Measurements from ENCODE around the gene FBLIM1. TPM values are rescaled to one million over a fixed set of nuclear protein-coding genes. Genes with fewer than 3 reads are reported as not detected.

FBLIM1 gene
- total RNA-seq, 1 donor from 2014 or later = 246 TPM

DNA sequence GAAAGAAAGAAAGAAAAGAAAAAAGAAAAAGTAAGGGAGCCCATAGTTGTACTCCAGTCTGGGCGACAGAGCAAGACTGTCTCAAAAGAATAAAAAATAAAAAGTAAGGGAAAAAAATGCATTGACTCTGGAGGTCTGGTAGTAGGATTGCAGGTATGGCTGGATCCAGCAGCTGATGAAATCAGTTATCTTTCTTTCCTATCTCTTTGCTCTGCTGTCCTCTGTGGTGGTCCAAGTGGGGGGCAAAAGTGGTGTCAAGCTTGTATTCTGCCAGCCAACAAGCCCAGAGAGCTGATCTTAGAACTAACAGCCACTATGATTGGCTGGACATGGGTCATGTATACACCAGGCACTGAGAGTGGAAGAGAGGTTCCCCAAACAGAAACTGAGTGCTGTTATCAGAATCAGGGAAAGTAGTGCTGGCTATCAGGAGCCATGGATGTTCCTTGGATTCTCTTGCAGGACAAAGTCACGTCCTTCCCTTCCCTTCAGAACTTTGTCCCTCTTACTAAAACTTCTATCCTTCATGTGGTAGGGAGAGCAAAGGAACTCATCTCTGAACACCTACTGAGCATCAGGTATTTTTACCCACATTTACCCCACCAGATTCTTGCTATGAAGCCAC lies 3.5 kb upstream of the FBLIM1 start:
- TF ChIP-seq, protein P1, sequence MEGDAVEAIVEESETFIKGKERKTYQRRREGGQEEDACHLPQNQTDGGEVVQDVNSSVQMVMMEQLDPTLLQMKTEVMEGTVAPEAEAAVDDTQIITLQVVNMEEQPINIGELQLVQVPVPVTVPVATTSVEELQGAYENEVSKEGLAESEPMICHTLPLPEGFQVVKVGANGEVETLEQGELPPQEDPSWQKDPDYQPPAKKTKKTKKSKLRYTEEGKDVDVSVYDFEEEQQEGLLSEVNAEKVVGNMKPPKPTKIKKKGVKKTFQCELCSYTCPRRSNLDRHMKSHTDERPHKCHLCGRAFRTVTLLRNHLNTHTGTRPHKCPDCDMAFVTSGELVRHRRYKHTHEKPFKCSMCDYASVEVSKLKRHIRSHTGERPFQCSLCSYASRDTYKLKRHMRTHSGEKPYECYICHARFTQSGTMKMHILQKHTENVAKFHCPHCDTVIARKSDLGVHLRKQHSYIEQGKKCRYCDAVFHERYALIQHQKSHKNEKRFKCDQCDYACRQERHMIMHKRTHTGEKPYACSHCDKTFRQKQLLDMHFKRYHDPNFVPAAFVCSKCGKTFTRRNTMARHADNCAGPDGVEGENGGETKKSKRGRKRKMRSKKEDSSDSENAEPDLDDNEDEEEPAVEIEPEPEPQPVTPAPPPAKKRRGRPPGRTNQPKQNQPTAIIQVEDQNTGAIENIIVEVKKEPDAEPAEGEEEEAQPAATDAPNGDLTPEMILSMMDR (conservative IDR thresholded peaks at IDR 0.05; ENCODE audit: low read depth, low read length) = no peak
- H3K4me3 ChIP-seq (ENCODE audit: low read depth, low read length) = no peak overlapping the region
- no peak for DNase-seq (ENCODE audit: low read depth)

DNA sequence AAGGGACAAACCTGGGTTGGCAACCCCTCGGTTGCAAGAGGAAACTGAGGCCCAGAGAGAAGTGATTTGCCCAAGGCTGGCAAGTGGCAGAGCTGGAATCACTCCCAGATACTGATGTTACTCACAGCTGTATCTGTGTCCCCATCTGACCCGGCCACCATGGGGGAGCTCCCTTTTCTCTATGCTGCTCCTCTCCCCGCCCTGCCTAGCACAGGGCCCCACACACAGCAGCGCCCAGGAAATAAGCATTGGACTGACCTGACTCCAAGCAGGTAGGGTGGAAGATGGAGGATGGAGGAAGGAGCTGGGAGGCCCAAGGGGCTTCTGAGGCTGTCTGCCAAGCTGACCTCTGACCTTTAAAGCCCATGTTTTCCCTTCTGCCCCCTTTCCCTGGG lies 3.0 kb upstream of the FBLIM1 start:
- DNase-seq (ENCODE audit: low read depth) = no peak
- TF ChIP-seq, protein P1 (conservative IDR thresholded peaks at IDR 0.05; ENCODE audit: low read depth, low read length) = no peak
- H3K4me3 ChIP-seq (ENCODE audit: low read depth, low read length) = no peak overlapping the region

DNA sequence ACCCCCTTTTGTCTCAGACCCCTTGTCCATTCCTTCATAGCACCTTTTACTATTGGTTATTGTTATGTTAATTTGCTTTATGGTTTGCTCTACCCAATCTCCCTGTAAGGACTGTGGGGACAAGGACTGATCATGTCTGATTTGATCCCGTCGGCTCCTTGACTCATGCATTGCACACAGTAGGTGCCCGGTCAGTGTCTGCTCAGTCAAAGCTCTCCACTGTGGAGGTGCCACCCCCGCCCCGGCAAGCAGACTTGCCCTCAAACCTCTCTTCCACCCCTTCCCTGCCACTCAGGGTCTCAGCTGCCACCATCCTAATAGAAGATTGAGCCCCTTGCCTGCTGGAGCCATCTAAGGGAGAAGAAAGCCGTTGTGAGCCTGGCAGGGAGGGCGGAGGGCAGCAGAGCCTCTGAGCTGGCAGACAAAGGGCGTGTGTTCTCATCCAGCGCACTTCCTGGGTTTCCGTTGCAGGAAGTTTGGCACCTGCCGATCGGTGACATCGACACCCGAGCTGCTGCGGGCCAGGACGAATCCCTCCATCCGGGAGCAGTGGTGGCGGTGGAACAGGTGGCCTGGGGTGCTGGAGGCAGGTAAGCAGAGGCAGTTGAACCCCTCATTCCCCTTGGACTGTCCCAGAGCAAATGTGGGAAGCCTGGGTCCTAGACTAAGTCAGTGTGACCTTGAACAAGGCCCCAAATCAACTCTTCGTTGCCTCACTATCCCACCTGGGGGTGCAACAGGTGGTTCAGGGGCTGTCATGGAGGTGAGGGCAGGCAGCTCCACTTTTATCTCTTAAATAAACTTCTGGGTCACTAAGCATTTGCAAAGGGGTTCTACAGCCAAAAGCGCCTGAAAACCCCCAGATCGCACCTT lies 2.2 kb upstream of the FBLIM1 start:
- H3K4me3 ChIP-seq (ENCODE audit: low read depth, low read length) = peak overlapping the region; percentile 68
- TF ChIP-seq, protein P1 (conservative IDR thresholded peaks at IDR 0.05; ENCODE audit: low read depth, low read length) = no peak
- no peak for DNase-seq (ENCODE audit: low read depth)

DNA sequence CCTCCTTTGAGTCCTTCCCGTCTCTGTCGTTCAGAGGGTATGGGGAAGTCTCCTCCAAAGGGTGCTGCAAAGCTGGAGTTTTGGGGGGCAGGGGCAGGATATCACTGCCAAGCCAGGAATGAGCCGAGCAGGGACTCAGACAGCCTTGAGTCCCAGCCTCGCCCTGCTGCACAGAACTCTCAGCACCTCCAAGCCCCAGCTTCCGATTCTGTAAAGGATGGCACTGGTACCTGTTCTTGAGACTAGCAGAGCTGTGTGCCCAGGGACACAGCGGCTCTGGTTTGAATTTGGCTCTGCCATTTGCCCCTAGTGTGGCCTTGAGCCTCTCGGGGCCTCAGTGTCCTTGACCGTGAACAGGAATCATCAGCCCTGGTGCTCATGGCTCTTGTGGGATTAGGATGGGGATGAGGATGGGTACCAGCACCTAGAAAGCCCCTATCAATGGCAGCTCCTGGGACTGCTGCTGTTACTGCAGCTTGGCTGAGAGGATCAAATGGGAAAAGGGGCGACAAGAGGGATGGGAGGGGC lies 1.5 kb upstream of the FBLIM1 start:
- H3K4me3 ChIP-seq (ENCODE audit: low read depth, low read length) = peak overlapping the region; percentile 68
- TF ChIP-seq, protein P1 (conservative IDR thresholded peaks at IDR 0.05; ENCODE audit: low read depth, low read length) = no peak
- no peak for DNase-seq (ENCODE audit: low read depth)

DNA sequence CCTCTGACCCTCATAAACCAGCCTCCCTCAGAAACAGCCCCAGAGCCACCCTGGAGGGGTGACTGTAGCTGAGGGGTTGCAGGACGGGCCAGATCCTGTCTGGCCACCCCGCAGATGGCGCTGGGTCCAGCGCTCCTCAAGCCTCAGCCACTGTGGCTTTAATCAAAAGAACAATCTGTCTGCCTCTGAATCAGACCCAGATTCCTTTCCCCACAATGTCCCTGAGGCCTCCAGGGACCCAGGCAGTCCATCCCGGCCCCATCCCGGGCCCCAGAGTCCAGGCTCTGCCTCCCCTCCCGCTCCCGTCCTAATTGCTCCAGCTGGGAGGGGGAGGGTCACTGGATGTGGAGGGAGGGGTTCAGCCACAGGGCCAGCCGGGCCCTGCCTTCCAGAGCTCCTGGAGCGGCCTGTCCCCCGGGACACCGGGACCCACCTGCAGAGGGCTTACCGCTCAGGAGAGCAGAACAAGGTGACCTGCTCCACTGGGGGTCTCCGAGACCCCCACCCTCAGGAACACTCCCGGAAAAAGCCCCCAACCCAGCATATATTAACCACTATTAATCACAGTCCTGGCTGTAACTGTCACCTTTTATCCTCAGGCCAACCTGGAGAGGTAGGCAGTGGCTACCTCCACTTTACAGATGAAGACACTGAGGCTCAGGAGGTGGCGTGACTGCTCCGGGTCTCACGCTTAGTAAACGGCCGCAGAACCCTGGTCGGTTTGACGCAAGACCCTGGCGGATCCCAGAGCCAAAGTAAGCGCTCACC lies 836 bp upstream of the FBLIM1 start:
- TF ChIP-seq, protein P1 (conservative IDR thresholded peaks at IDR 0.05; ENCODE audit: low read depth, low read length) = no peak
- DNase-seq (ENCODE audit: low read depth) = no peak
- H3K4me3 ChIP-seq (ENCODE audit: low read depth, low read length) = peak overlapping the region; percentile 68

DNA sequence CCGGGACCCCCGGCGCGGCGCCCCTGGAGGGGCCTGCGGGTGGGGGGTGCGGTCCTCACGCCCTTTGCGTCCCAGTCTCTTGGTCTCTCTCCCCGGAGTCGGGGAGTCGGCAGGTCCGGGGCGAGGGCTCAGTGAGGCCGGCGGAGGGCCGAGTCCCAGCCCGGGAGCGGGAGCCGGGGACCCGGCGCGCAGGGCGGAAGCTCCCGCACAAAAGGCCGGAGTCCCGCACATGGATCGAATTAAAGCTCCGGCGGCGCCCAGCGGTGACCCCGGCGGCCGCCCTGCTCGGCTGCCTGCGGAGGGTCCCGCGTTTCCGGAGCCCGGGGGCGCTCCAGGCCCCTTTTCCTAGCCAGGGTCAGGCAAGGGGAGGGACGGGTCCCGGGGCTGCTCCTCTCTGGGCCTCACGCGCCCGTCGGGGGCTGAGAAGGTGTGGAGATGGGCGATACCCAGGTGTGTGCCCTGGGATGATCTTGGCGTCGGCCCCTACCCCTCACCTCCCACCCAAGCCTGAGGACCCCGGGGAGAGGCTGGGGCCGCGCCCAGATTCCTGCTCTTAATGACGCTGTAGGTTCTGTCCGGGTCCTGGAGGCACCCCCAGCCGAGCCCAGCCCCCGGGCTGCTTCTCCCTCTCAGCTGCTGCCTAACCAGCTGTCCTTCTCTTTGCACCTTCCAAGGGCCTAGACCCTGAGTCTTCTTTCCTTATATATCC lies 512 bp downstream of the FBLIM1 start:
- H3K4me3 ChIP-seq (ENCODE audit: low read depth, low read length) = peak overlapping the region; percentile 68
- TF ChIP-seq, protein P1 (conservative IDR thresholded peaks at IDR 0.05; ENCODE audit: low read depth, low read length) = no peak
- no peak for DNase-seq (ENCODE audit: low read depth)
